ENCODE data around the gene CNOT3.

GRCh38 chr19:54102421-54103169, 35.0 kb upstream of the CNOT3 start, which contains the start of gene NDUFA3:
- no peak for TF ChIP-seq ELF1 (IDR thresholded peaks at IDR 0.05; ENCODE audit: borderline replicate concordance, low read depth)
- no peak for TF ChIP-seq REST (IDR thresholded peaks at IDR 0.05; ENCODE audit: low read depth)
- TF ChIP-seq EZH2 (IDR thresholded peaks at IDR 0.05), result no peak
- no peak for TF ChIP-seq CTCF (IDR thresholded peaks at IDR 0.05 in 2 of 3, conservative IDR thresholded peaks at IDR 0.05 in 1 of 3; ENCODE audit: borderline replicate concordance in 1 of 3, insufficient read depth in 1 of 3, low read depth in 2 of 3, low read length in 2 of 3)
- TF ChIP-seq TCF7L2 (IDR thresholded peaks at IDR 0.05; ENCODE audit: borderline replicate concordance, extremely low read depth, insufficient read depth, insufficient read length), result no peak
- no peak for TF ChIP-seq EZH2phosphoT487 (IDR thresholded peaks at IDR 0.05; ENCODE audit: borderline replicate concordance)
- peak; percentile 39; the same call in 1 of the 2 replicates for TF ChIP-seq MAX (IDR thresholded peaks at IDR 0.05)
